GM18909 (cell line): ENCODE measurements around the gene LCE2D.
"Not testable (repeated sequence)": the region's sequence is repeated elsewhere in the genome, so short reads cannot be mapped to it uniquely, and the experiment has no call there.

ENCODE experiments used
- ATAC-seq: cut with Tn5 transposase; IDR thresholded peaks from one replicate; pipeline ENCODE4 v1.9.1; 2021; ENCODE audit warnings: mild to moderate bottlenecking; ENCODE audit not compliant: unreplicated experiment, poor library complexity

LCE2D gene

GRCh38 chr1:152663098-152663497 lies at the start of gene LCE2D:
Gene LCE2D (plus strand): TSS chr1:152663380. CDS start chr1:152664106, 726 bp downstream.
- no peak for ATAC-seq

GRCh38 chr1:152613511-152613910 lies 49.7 kb upstream of the LCE2D start, which contains the start of gene LCE3B:
Gene LCE3B (plus strand): TSS chr1:152613811. CDS start chr1:152613811, 0 bp downstream.
- ATAC-seq = no peak

GRCh38 chr1:152621993-152622392 lies 41.2 kb upstream of the LCE2D start:
- ATAC-seq = no peak

- no peak for ATAC-seq
These were observed 40.4 kb upstream of the LCE2D start, which contains the start of gene LCE3A for GRCh38 chr1:152622803-152623202. Gene LCE3A (minus strand): TSS chr1:152623103. CDS start chr1:152623103, 0 bp downstream.

GRCh38 chr1:152623203-152623844 lies 39.9 kb upstream of the LCE2D start:
- no peak for ATAC-seq

- ATAC-seq = no peak
These were observed 36.4 kb upstream of the LCE2D start for GRCh38 chr1:152626744-152627143.

GRCh38 chr1:152630596-152630995 lies 32.6 kb upstream of the LCE2D start:
- no peak for ATAC-seq

- no peak for ATAC-seq
These were observed 22.8 kb upstream of the LCE2D start for GRCh38 chr1:152640351-152640750.

- no peak for ATAC-seq
These were observed 19.2 kb upstream of the LCE2D start for GRCh38 chr1:152643945-152644344.

- no peak for ATAC-seq
These were observed 18.0 kb upstream of the LCE2D start for GRCh38 chr1:152645146-152645545.

- no peak for ATAC-seq
These were observed 16.5 kb upstream of the LCE2D start for GRCh38 chr1:152646656-152647055.

- no peak for ATAC-seq
These were observed 9.1 kb upstream of the LCE2D start for GRCh38 chr1:152654110-152654509.

- no peak for ATAC-seq
These were observed 6.7 kb upstream of the LCE2D start for GRCh38 chr1:152656459-152656858.

- ATAC-seq = no peak
These were observed 5.5 kb upstream of the LCE2D start for GRCh38 chr1:152657677-152658076.

GRCh38 chr1:152658649-152659048 lies 4.5 kb upstream of the LCE2D start:
- ATAC-seq = no peak

GRCh38 chr1:152666171-152666570 lies 3.0 kb downstream of the LCE2D start:
- not testable (repeated sequence) for ATAC-seq

- ATAC-seq = no peak
These were observed 4.5 kb downstream of the LCE2D start for GRCh38 chr1:152667648-152668047.

GRCh38 chr1:152673016-152673415 lies 9.8 kb downstream of the LCE2D start:
- ATAC-seq = no peak

GRCh38 chr1:152674983-152675382 lies 11.8 kb downstream of the LCE2D start, which contains the start of gene LCE2C:
Gene LCE2C (plus strand): TSS chr1:152675279. CDS start chr1:152676016, 737 bp downstream.
- not testable (repeated sequence) for ATAC-seq

- no peak for ATAC-seq
These were observed 16.3 kb downstream of the LCE2D start for GRCh38 chr1:152679459-152679858.

GRCh38 chr1:152681616-152682015 lies 18.4 kb downstream of the LCE2D start:
- no peak for ATAC-seq

GRCh38 chr1:152683846-152684245 lies 20.7 kb downstream of the LCE2D start:
- no peak for ATAC-seq
